ENCODE measurements around the gene SENP2.
"Not testable (repeated sequence)": the region's sequence is repeated elsewhere in the genome, so short reads cannot be mapped to it uniquely, and the experiment has no call there.

The SENP2 gene

GRCh38 chr3:185613016-185613415 is 26.9 kb downstream of the SENP2 start:
- in situ Hi-C loops (cut with HindIII; ENCODE audit: low pct_unique_long_range_greater_than_20kb, low sequenced_read_pairs): no loop called here
- no peak for DNase-seq (ENCODE audit: low read depth in 1 of 2, low spot score in 1 of 2)
- TF ChIP-seq JUND (IDR thresholded peaks at IDR 0.05; ENCODE audit: low read depth): no peak

DNA sequence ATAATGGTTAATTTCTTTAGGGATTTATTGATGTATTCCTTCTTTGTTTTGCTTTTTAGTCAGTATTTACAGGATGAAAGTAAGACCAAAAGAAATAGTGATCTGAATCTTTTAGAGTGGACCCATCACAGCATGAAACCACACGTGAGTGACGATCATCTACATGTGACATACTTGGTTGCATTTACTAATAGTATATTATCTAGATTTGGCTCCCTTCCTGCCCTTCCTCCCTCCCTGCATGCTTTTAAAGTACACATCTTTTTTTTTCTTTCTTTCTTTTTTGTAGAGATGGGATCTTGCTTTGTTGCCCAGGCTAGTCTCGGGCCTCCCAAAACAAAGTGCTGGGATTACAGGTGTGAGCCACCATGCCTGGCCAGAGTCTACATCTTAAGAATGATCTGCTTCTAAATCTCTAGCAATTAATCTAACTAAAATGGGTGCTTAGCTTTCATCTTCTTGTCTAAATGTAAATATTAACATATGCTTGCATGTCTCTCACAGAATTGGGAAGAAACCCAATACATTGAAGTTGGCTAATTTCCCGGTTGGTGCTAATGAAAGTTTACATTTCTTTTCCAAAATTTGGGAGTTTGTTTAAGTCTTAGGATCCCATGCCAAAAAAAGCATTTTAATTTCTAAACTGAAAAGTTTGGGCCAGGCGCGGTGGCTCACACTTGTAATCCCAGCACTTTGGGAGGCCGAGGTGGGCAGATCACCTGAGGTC is 38.0 kb downstream of the SENP2 start:
- TF ChIP-seq JUND (IDR thresholded peaks at IDR 0.05; ENCODE audit: low read depth): no peak
- DNase-seq (ENCODE audit: low read depth in 1 of 2, low spot score in 1 of 2): peak in 1 of 2 experiments; percentile 44
- in situ Hi-C loops (cut with HindIII; ENCODE audit: low pct_unique_long_range_greater_than_20kb, low sequenced_read_pairs): no loop called here

- no peak for TF ChIP-seq JUND (IDR thresholded peaks at IDR 0.05; ENCODE audit: low read depth)
- in situ Hi-C loops (cut with HindIII; ENCODE audit: low pct_unique_long_range_greater_than_20kb, low sequenced_read_pairs): no loop called here
- DNase-seq (ENCODE audit: low read depth in 1 of 2, low spot score in 1 of 2): no peak
Observed at GRCh38 chr3:185625784-185626183, 39.7 kb downstream of the SENP2 start.

DNA sequence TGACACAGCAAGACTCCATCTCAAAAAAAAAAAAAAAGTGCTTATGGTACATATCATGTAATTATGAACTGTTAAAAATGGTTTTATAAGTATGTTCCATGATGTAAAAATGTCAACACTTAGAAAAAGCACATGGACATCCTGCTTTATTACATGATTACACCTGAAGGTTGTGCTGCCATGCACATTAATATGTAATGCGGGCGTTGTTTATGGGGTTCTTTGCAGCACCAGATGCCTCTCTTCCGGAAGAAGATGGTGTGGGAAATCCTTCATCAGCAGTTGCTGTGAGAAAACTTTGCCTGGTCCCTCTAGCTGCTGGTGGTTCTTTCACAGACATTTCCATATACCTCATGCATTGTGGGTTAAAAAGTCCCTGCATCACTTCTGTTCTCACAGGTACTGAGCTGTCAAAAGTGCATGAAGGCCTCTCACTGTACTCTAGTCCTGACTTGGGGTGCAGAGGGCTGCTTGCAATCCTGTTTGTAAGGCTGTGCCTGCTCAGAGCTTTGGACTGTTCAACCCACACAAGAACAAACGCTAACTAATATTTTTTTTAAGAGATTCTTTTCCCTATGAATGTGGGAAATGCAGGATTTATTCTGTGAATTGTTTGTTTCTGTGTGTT is 43.6 kb downstream of the SENP2 start:
- no peak for DNase-seq (ENCODE audit: low read depth in 1 of 2, low spot score in 1 of 2)
- in situ Hi-C loops (cut with HindIII; ENCODE audit: low pct_unique_long_range_greater_than_20kb, low sequenced_read_pairs): no loop called here
- TF ChIP-seq JUND (IDR thresholded peaks at IDR 0.05; ENCODE audit: low read depth): no peak

DNA sequence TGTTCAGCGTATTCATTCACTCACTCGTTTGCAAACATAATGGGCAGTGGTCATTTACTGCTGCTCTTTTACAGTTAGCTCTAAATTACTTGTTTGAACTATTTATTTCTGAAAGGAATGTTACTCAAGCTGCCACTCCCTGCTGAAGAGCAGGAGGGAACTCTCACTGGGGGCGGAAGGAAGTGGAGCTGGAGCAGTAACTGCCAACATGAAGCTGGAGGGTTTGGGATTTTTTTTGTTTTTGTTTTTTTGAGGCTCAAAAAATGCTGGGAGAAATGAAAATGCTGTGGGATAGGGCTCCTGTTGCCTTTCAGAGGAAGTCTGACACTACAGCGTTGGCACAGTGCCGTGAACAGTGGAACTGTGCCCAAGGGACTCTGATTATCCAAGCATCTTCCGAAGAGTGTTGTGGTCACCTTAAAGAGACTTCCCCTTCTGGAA is 44.1 kb downstream of the SENP2 start:
- no peak for TF ChIP-seq JUND (IDR thresholded peaks at IDR 0.05; ENCODE audit: low read depth)
- in situ Hi-C loops (cut with HindIII; ENCODE audit: low pct_unique_long_range_greater_than_20kb, low sequenced_read_pairs): no loop called here
- no peak for DNase-seq (ENCODE audit: low read depth in 1 of 2, low spot score in 1 of 2)

DNA sequence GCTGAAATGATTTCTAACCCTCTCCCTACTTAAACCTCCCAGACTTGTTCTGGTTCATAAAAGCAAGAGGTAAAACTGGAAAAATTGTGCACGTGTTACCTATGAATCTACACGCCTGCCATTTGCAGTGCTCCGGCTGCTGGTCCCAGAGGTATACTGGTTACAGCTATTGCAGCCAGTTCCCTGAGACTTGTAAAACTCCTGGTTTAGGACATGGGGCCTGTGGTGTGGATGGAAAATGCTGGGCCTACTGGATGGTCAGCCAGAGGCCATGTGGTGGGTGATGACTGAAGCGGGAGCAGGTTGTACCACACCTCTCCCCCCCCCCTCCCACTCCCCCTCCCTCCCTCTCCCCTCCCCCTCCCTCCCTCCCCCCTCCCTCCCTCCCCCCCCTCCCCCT is 45.0 kb downstream of the SENP2 start:
- in situ Hi-C loops (cut with HindIII; ENCODE audit: low pct_unique_long_range_greater_than_20kb, low sequenced_read_pairs): no loop called here
- DNase-seq (ENCODE audit: low read depth in 1 of 2, low spot score in 1 of 2): no peak
- TF ChIP-seq JUND (IDR thresholded peaks at IDR 0.05; ENCODE audit: low read depth): no peak

- in situ Hi-C loops (cut with HindIII; ENCODE audit: low pct_unique_long_range_greater_than_20kb, low sequenced_read_pairs): no loop called here
- no peak for TF ChIP-seq JUND (IDR thresholded peaks at IDR 0.05; ENCODE audit: low read depth)
- DNase-seq (ENCODE audit: low read depth in 1 of 2, low spot score in 1 of 2): peak in 1 of 2 experiments; percentile 39
Observed at GRCh38 chr3:185631508-185632206, 45.6 kb downstream of the SENP2 start.

- TF ChIP-seq JUND (IDR thresholded peaks at IDR 0.05; ENCODE audit: low read depth): no peak
- in situ Hi-C loops (cut with HindIII; ENCODE audit: low pct_unique_long_range_greater_than_20kb, low sequenced_read_pairs): no loop called here
Observed at GRCh38 chr3:185632996-185633395, 46.9 kb downstream of the SENP2 start.

DNA sequence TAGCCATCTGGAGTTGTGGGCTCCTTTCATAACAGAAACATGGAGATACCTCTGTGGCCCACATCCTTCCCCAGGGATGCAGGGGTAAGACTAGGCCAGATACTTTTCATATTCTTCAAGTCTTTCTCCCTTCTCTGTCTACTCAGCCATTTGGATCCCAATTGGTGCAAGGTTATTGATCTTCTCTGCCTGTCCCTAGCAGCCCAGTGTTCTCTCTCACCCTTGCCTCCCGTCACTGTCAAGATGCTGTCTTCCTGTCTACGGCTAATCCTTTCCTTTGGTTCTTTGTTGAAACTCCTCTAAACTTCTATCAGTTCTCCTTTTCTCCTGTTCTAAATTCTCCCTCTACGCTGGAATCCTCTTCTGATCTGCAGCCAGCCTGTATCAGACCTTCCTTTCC is 51.3 kb downstream of the SENP2 start:
- DNase-seq (ENCODE audit: low read depth in 1 of 2, low spot score in 1 of 2): no peak
- TF ChIP-seq JUND (IDR thresholded peaks at IDR 0.05; ENCODE audit: low read depth): no peak
- in situ Hi-C loops (cut with HindIII; ENCODE audit: low pct_unique_long_range_greater_than_20kb, low sequenced_read_pairs): no loop called here

More at GRCh38 chr3:185632996-185633395, 46.9 kb downstream of the SENP2 start:
- no peak for DNase-seq (ENCODE audit: low read depth in 1 of 2, low spot score in 1 of 2)

GRCh38 chr3:185638651-185639050 is 52.6 kb downstream of the SENP2 start:
- in situ Hi-C loops (cut with HindIII; ENCODE audit: low pct_unique_long_range_greater_than_20kb, low sequenced_read_pairs); DNase-seq (ENCODE audit: low read depth in 1 of 2, low spot score in 1 of 2): not testable (repeated sequence)

- no peak for DNase-seq (ENCODE audit: low read depth in 1 of 2, low spot score in 1 of 2)
- in situ Hi-C loops (cut with HindIII; ENCODE audit: low pct_unique_long_range_greater_than_20kb, low sequenced_read_pairs): no loop called here
- TF ChIP-seq JUND (IDR thresholded peaks at IDR 0.05; ENCODE audit: low read depth): no peak
Observed at GRCh38 chr3:185639632-185640206, 53.6 kb downstream of the SENP2 start.

- TF ChIP-seq JUND (IDR thresholded peaks at IDR 0.05; ENCODE audit: low read depth): no peak
- no peak for DNase-seq (ENCODE audit: low read depth in 1 of 2, low spot score in 1 of 2)
- in situ Hi-C loops (cut with HindIII; ENCODE audit: low pct_unique_long_range_greater_than_20kb, low sequenced_read_pairs): no loop called here
Observed at GRCh38 chr3:185640308-185640707, 54.2 kb downstream of the SENP2 start.

- in situ Hi-C loops (cut with HindIII; ENCODE audit: low pct_unique_long_range_greater_than_20kb, low sequenced_read_pairs); DNase-seq (ENCODE audit: low read depth in 1 of 2, low spot score in 1 of 2): not testable (repeated sequence)
Observed at GRCh38 chr3:185645191-185645590, 59.1 kb downstream of the SENP2 start.
